Testis (tissue), 2 donors: ENCODE data around the gene SLC22A23.

Experiments used
- POLR2A ChIP-seq: fragments of 450-650 bp; IDR thresholded peaks from one replicate; pipeline ENCODE4 v1.6.1; 2017; ENCODE audit warnings: antibody characterized with exemption, mild to moderate bottlenecking, moderate library complexity
- TF ChIP-seq, protein P1 (sequence below), 3 experiments: fragments of 450-650 bp in 2 of 3; fragments of 200-600 bp in 1 of 3; sonication (generic) in 1 of 3; IDR thresholded peaks; one replicate each; pipeline ENCODE4 v1.5.1; 2016 to 2019; ENCODE audit warnings: antibody characterized with exemption in 3 of 3, mild to moderate bottlenecking in 2 of 3, moderate library complexity in 1 of 3

DNA sequence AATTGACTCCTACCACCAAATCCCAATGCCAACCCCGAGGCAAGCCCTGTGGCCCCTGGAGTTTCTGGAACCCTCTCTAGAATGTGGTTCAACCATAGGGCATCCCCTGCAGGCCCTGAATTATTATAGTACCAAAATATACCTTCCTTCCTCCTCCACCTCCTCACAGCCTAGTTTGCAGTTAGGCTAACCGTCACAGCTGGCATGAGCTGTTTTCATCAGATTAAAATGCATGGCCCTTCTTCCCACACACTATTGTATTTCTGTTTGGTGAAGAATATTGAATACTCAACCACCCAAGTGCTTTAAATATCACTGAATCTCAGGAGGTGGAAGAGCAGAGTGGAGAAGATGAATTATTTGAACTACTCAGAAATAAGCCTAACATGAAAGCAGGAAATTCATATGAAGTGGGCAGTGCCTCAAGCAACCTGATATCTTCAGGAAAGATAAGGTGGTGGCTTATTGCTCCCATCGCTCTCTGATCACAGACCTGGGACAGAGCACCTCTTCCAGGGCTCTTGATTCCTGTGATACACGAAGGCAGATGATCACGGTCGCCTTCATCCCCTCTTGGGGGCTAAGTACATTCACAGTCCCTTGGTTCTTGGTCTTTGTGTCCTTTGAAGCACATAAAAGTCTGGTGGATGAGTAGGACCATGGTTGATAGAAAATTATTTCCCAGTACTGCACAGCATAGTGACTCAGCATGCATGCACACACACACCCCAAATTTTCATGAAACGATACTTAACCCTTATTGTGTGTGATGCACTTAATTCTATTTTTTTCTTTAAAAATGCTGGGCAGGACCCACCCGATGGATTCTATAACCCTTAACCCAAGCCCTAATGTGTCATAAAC, 107.2 kb downstream of the SLC22A23 start:
- TF ChIP-seq, protein P1, sequence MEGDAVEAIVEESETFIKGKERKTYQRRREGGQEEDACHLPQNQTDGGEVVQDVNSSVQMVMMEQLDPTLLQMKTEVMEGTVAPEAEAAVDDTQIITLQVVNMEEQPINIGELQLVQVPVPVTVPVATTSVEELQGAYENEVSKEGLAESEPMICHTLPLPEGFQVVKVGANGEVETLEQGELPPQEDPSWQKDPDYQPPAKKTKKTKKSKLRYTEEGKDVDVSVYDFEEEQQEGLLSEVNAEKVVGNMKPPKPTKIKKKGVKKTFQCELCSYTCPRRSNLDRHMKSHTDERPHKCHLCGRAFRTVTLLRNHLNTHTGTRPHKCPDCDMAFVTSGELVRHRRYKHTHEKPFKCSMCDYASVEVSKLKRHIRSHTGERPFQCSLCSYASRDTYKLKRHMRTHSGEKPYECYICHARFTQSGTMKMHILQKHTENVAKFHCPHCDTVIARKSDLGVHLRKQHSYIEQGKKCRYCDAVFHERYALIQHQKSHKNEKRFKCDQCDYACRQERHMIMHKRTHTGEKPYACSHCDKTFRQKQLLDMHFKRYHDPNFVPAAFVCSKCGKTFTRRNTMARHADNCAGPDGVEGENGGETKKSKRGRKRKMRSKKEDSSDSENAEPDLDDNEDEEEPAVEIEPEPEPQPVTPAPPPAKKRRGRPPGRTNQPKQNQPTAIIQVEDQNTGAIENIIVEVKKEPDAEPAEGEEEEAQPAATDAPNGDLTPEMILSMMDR (IDR thresholded peaks at IDR 0.05): no peak
- TF ChIP-seq POLR2A: no peak
